Superior temporal gyrus (tissue), 1 donor: ENCODE measurements around the gene FBP1.
A peak's percentile ranks its signal among the peaks of the same experiment; 100 is the strongest.
"Not testable (repeated sequence)": the region's sequence is repeated elsewhere in the genome, so short reads cannot be mapped to it uniquely, and the experiment has no call there.

ENCODE experiments used
- DNase-seq: peaks from one replicate; pipeline ENCODE4 v3.0.0-alpha.2; 2016; ENCODE audit errors: extremely low spot score

FBP1 gene

GRCh38 chr9:94613003-94613402 lies 26.3 kb downstream of the FBP1 start:
- DNase-seq = no peak

GRCh38 chr9:94612071-94612470 lies 27.2 kb downstream of the FBP1 start:
- no peak for DNase-seq

GRCh38 chr9:94611638-94612068 lies 27.7 kb downstream of the FBP1 start:
- no peak for DNase-seq

- no peak for DNase-seq
These were observed 29.1 kb downstream of the FBP1 start for GRCh38 chr9:94610181-94610606.

GRCh38 chr9:94607423-94607691 lies 32.0 kb downstream of the FBP1 start:
- DNase-seq = no peak

- DNase-seq = no peak
These were observed 32.5 kb downstream of the FBP1 start for GRCh38 chr9:94606646-94607422.

- DNase-seq = peak; percentile 66
These were observed 35.8 kb downstream of the FBP1 start for GRCh38 chr9:94603259-94604160.

DNA sequence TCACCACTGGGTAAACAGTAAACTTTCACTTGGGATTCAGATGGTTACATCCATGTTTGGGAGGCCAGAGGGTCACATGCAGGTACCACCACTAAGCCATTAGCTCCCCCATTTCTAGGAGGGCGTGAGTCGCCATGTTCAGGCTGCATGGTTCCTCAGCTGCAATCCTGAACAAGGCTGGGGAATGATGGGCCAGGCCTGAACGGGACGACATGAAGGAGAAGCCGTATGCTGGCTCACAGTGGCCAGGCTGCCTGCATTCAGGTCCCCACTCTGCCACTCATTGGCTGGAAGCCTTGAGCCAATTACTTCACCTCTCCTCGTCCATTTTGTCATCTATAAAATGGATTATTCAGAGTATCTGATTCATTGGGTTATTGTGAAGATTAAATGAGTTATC lies 36.7 kb downstream of the FBP1 start:
- DNase-seq = no peak

DNA sequence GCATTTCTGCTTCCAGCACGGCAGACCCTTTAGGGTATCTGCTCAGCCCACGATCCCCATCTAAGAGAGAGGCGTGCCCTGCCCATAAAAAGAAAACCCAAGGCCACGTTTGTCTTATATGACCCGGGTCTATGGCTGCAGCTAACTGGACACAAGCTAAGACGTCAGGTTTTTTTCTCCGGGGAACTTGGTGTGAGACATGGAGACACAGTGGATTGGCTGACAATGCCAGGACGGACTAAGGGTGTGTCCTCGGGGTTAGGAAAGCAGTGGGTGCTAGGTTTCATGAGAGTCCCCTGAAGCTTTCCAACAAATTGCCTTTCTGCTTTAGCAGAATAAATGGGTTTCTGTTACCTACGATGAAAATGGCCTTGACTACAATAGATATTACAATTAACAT lies 38.6 kb downstream of the FBP1 start:
- no peak for DNase-seq

- DNase-seq = no peak
These were observed 39.1 kb downstream of the FBP1 start for GRCh38 chr9:94600258-94600657.

GRCh38 chr9:94599102-94599501 lies 40.2 kb downstream of the FBP1 start:
- DNase-seq = no peak

- no peak for DNase-seq
These were observed 45.6 kb downstream of the FBP1 start, which contains the start of gene FBP2 for GRCh38 chr9:94593459-94594345. Gene FBP2 (minus strand): TSS chr9:94593824. CDS start chr9:94593726, 98 bp downstream.

GRCh38 chr9:94592683-94593082 lies 46.6 kb downstream of the FBP1 start:
- not testable (repeated sequence) for DNase-seq

- DNase-seq = no peak
These were observed 47.4 kb downstream of the FBP1 start for GRCh38 chr9:94591876-94592275.

DNA sequence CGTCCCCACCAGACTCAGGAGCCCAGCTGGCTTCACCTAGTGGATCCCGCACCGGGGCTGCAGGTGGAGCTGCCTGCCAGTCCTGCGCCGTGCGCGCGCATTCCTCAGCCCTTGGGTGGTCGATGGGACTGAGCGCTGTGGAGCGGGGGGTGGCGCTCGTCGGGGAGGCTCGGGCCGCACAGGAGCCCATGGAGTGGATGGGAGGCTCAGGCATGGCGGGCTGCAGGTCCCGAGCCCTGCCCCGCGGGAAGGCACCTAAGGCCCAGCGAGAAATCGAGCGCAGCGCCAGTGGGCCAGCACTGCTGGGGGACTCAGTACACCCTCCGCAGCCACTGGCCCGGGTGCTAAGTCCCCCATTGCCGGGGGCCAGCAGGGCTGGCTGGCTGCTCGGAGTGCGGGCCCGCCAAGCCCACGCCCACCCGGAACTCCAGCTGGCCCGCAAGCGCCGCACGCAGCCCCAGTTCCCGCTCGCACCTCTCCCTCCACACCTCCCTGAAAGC lies 48.2 kb downstream of the FBP1 start:
- not testable (repeated sequence) for DNase-seq

DNA sequence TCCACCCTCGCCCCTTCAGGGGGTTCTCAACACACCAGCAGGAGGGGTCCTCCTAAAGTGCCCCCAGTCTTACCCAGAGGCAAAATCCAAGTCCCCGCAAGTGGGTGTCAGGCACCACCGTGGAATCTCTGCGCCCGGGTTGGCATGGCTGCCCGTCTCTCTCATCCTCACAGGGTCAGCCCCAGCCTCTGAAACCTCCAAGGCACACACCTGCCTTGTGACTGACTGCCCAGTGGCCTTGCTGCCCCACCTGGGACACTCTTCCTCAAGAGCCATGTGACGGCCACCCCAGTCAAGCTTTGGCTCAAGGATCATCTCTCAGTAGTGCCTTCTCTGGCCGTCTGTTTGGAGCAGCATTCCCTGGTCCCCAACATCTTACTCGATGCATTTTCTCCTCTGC lies 50.6 kb downstream of the FBP1 start:
- no peak for DNase-seq

- no peak for DNase-seq
These were observed 52.5 kb downstream of the FBP1 start for GRCh38 chr9:94586814-94587213.

- no peak for DNase-seq
These were observed 53.0 kb downstream of the FBP1 start for GRCh38 chr9:94586316-94586715.

GRCh38 chr9:94584555-94584954 lies 54.8 kb downstream of the FBP1 start:
- DNase-seq = no peak

DNA sequence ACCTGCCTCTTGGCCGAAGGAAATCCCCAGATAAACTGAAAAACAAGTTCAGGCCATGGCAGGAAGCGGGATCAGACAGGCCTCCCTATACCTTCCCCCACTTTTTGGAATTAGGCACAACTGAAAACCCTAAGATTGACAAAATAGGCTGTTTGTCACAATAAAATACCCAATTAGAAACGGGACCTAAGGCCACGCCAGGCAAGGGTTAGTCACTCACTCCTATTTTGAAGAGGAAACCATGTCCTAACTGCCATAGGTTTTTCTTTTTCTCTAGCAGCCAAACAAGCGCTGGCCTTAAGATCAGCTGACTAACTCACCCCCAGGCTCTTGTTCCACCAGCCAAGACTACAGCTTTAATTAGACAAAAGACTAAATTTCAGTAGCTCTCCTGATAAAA lies 57.6 kb downstream of the FBP1 start:
- DNase-seq = no peak

- DNase-seq = no peak
These were observed 61.7 kb downstream of the FBP1 start for GRCh38 chr9:94577571-94577970.

DNA sequence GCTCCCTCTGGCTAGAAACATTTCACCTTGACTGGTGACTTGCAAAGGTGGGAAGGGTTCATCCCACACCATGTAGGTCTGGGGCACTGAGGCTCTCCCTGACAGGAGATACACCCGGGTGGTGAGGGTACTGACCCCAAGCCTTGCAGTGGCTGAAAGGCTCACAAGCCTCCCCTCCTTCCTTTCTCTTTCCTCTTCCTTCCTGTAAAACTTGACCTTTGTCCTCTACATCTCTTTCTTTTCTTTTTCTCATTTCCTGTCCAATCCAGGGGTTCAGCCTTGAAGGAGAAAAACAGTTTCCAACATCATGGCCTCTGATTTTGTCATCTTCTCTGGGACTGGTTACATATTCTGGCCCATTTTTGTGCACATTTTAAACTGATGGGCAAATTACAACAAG lies 62.3 kb downstream of the FBP1 start:
- no peak for DNase-seq
